Measurements from ENCODE around the gene ANKS1B.

DNA sequence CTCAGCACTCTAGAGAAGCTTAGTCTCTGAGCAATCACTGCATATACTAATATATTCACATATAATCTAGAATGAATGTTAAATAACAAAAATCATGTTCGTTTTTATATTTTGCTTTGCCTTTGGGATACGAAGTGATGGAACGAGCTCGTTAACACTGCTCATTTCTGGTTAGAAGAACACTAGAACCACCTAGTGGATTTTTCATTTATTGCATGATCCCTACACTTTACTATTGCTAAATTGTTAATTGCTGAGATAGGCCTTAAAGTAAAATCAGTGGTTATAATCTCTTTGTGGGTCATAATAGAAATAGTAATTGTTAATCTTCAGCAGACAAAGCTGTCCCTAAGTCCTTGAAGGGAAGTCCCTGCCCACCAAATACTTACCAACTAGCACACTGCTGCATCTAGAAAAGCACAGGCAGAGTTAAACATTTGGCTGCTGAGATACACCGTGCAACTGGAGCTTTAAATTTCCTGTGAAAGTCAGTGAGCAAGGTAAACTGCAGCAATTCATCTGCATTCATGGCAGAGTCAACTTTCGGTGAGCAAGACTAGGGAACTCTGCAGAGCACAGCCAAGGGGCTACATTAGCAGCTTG, 985.9 kb downstream of the ANKS1B start:
- TF ChIP-seq, protein P1, sequence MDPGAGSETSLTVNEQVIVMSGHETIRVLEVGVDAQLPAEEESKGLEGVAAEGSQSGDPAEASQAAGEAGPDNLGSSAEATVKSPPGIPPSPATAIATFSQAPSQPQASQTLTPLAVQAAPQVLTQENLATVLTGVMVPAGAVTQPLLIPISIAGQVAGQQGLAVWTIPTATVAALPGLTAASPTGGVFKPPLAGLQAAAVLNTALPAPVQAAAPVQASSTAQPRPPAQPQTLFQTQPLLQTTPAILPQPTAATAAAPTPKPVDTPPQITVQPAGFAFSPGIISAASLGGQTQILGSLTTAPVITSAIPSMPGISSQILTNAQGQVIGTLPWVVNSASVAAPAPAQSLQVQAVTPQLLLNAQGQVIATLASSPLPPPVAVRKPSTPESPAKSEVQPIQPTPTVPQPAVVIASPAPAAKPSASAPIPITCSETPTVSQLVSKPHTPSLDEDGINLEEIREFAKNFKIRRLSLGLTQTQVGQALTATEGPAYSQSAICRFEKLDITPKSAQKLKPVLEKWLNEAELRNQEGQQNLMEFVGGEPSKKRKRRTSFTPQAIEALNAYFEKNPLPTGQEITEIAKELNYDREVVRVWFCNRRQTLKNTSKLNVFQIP (CRISPR knock-in tag; IDR thresholded peaks at IDR 0.05; ENCODE audit: borderline replicate concordance, low read depth): no peak
- TF ChIP-seq TOX (CRISPR knock-in tag; IDR thresholded peaks at IDR 0.05; ENCODE audit: borderline replicate concordance) (no peak), TCF4 (CRISPR knock-in tag; IDR thresholded peaks at IDR 0.05; ENCODE audit: borderline replicate concordance) (no peak)
